GM18951 (cell line): Measurements from ENCODE around the gene NPTN.

ENCODE experiments used
- POLR2A ChIP-seq: IDR thresholded peaks from 4 replicates; pipeline ENCODE4 v1.6.1; 2011; ENCODE audit warnings: mild to moderate bottlenecking; ENCODE audit not compliant: insufficient read length, insufficient read depth; ENCODE audit errors: extremely low read depth
- in situ Hi-C: fragments of 300-500 bp; cut with MboI; formaldehyde crosslinking; loops from one replicate; pipeline ENCODE4 v1.12.0; 2022; ENCODE audit warnings: low sequenced_read_pairs, mixed read lengths, inconsistent platforms; ENCODE audit not compliant: unreplicated experiment

The NPTN gene

GRCh38 chr15:73604477-73604876 lies 28.7 kb downstream of the NPTN start:
- in situ Hi-C loops: no loop called here
- no peak for TF ChIP-seq POLR2A

GRCh38 chr15:73602992-73603391 lies 30.2 kb downstream of the NPTN start:
- no peak for TF ChIP-seq POLR2A
- in situ Hi-C loops: no loop called here

- TF ChIP-seq POLR2A: no peak
- in situ Hi-C loops: no loop called here
Observed at GRCh38 chr15:73602446-73602843, 30.7 kb downstream of the NPTN start.

GRCh38 chr15:73601451-73602445 lies 31.4 kb downstream of the NPTN start:
- no peak for TF ChIP-seq POLR2A
- in situ Hi-C loops: no loop called here

- in situ Hi-C loops: no loop called here
- no peak for TF ChIP-seq POLR2A
Observed at GRCh38 chr15:73600413-73601335, 32.5 kb downstream of the NPTN start.

GRCh38 chr15:73599934-73600333 lies 33.3 kb downstream of the NPTN start:
- TF ChIP-seq POLR2A: no peak

GRCh38 chr15:73598530-73599160 lies 34.5 kb downstream of the NPTN start:
- no peak for TF ChIP-seq POLR2A
- in situ Hi-C loops: no loop called here

More at GRCh38 chr15:73599934-73600333, 33.3 kb downstream of the NPTN start:
- in situ Hi-C loops: no loop called here

- TF ChIP-seq POLR2A: no peak
- in situ Hi-C loops: no loop called here
Observed at GRCh38 chr15:73597036-73597638, 36.1 kb downstream of the NPTN start.

- no peak for TF ChIP-seq POLR2A
- in situ Hi-C loops: no loop called here
Observed at GRCh38 chr15:73596174-73596573, 37.0 kb downstream of the NPTN start.

GRCh38 chr15:73594109-73594508 lies 39.1 kb downstream of the NPTN start:
- in situ Hi-C loops: no loop called here
- TF ChIP-seq POLR2A: no peak

- no peak for TF ChIP-seq POLR2A
Observed at GRCh38 chr15:73593304-73594074, 39.7 kb downstream of the NPTN start.

GRCh38 chr15:73590263-73590662 lies 42.9 kb downstream of the NPTN start:
- no peak for TF ChIP-seq POLR2A
- in situ Hi-C loops: no loop called here

More at GRCh38 chr15:73593304-73594074, 39.7 kb downstream of the NPTN start:
- in situ Hi-C loops: no loop called here
